T47D (cell line): ENCODE data around the gene FOXC1.

Experiments
- DNase-seq, 2 experiments: peaks; one replicate each; pipeline versions ENCODE4 v3.0.0 to v3.0.0-alpha.2; 2011 to 2012; ENCODE audit warnings: low read depth in 1 of 2, low spot score in 1 of 2
- JUND ChIP-seq: IDR thresholded peaks from 2 replicates; pipeline ENCODE4 v1.6.1; 2012; ENCODE audit warnings: low read depth
- in situ Hi-C: cut with HindIII; loops from 2 replicates; pipeline ENCODE4 v1.10.0; 2016; ENCODE audit warnings: low sequenced_read_pairs, low pct_unique_long_range_greater_than_20kb

Gene FOXC1

GRCh38 chr6:1597121-1597744, 12.5 kb upstream of the FOXC1 start:
- DNase-seq = no peak
- no peak for TF ChIP-seq JUND
- in situ Hi-C loops = no loop called here

- DNase-seq = no peak
- TF ChIP-seq JUND = no peak
- in situ Hi-C loops = no loop called here
Observed at GRCh38 chr6:1597924-1598323, 11.8 kb upstream of the FOXC1 start.

- in situ Hi-C loops = no loop called here
- TF ChIP-seq JUND = no peak
- no peak for DNase-seq
Observed at GRCh38 chr6:1598433-1598832, 11.3 kb upstream of the FOXC1 start.

- in situ Hi-C loops = no loop called here
- TF ChIP-seq JUND = no peak
- DNase-seq = no peak
Observed at GRCh38 chr6:1598886-1599285, 10.8 kb upstream of the FOXC1 start.

GRCh38 chr6:1599469-1599868, 10.2 kb upstream of the FOXC1 start:
- no peak for DNase-seq
- in situ Hi-C loops = no loop called here
- TF ChIP-seq JUND = no peak

- DNase-seq = no peak
- in situ Hi-C loops = no loop called here
- TF ChIP-seq JUND = no peak
Observed at GRCh38 chr6:1600063-1600763, 9.5 kb upstream of the FOXC1 start.

- no peak for TF ChIP-seq JUND
- no peak for DNase-seq
- in situ Hi-C loops = no loop called here
Observed at GRCh38 chr6:1600764-1601157, 9.0 kb upstream of the FOXC1 start.

GRCh38 chr6:1601158-1602048, 8.3 kb upstream of the FOXC1 start:
- in situ Hi-C loops = no loop called here
- no peak for DNase-seq
- no peak for TF ChIP-seq JUND

GRCh38 chr6:1602049-1602713, 7.5 kb upstream of the FOXC1 start:
- in situ Hi-C loops = no loop called here
- DNase-seq = no peak
- no peak for TF ChIP-seq JUND

GRCh38 chr6:1603708-1604107, 6.0 kb upstream of the FOXC1 start:
- in situ Hi-C loops = no loop called here
- TF ChIP-seq JUND = no peak
- no peak for DNase-seq

GRCh38 chr6:1604158-1605003, 5.3 kb upstream of the FOXC1 start:
- DNase-seq = peak; percentile 68 to 85
- no peak for TF ChIP-seq JUND
- in situ Hi-C loops = no loop called here
